COLO829 (cell line): ENCODE results near the gene LY86.

Experiments used
- DNase-seq: peaks from one replicate; pipeline ENCODE4 v3.0.0; 2012; ENCODE audit warnings: low spot score

Gene LY86

GRCh38 chr6:6588064-6588923 is at the start of gene LY86:
Gene LY86 (plus strand): TSS chr6:6588720. CDS start chr6:6588735, 15 bp downstream.
- no peak for DNase-seq

DNA sequence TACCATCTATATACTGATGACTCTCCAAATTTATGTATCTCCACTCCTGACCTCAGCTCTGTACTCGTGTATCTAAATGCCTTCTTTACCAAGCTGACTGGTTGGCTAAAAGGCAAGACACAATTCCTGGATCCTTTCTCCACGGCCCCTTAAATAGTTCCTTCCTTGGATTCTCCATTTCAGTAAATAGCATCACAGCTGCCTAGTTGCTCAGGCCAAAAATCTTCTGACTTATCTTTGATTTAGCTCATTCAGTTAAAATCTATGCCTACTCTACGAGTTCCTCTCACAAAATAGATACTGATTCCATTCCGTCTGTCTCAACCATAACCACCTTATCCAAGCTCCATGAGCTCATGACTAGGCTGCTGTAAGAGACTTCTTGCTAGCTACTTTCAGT is 49.5 kb upstream of the LY86 start:
- DNase-seq: no peak

DNA sequence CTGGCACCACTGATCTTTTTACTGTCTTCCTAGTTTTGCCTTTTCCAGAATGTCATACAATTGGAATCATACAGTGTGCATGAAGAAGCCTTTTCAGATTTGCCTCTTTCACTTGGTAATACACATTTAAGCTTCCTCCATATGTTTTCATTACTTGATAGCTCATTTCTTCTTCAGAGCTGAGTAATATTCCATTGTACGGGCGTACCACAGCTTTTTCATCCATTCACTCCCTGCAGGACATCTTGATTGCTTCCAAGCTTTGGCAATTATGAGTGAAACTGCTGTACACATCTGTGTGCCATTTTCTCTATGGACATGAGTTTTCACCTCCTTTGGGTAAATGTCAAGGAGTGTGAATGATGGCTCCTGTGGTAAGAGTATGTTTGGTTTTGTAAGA is 46.2 kb upstream of the LY86 start:
- DNase-seq: no peak

DNA sequence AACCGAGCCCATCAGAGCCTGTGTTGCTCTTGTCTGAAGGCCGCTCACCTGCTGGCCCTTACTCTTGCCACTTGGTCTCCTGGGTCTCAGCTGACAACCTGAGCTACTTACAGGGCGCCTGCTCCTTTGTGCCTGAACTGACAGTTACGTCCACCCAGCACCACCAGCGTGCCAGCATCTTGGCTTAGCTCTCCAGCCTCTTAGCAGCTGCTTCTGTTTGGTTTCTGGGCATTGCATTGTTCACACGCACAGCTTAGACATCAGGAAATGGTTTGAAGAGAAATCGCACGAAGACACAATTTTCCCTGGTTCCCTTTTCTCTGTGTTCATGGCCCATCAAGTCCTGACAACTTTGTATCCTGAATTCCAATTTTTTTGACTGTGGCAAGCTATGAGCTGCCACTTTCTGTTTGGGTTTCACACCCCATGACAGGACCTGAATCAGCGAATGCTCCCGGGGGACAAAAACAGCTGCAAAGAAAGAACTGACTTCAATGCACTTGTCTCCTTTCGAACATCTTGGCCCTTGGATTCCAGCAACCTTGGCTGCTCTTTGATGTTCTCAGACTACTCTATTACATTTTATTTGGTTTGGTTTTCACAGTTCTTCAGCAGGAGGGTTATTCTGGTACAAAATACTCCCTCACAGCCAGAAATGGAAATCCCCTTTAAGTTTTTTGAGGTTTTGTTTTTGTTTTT is 45.2 kb upstream of the LY86 start:
- DNase-seq: no peak

DNA sequence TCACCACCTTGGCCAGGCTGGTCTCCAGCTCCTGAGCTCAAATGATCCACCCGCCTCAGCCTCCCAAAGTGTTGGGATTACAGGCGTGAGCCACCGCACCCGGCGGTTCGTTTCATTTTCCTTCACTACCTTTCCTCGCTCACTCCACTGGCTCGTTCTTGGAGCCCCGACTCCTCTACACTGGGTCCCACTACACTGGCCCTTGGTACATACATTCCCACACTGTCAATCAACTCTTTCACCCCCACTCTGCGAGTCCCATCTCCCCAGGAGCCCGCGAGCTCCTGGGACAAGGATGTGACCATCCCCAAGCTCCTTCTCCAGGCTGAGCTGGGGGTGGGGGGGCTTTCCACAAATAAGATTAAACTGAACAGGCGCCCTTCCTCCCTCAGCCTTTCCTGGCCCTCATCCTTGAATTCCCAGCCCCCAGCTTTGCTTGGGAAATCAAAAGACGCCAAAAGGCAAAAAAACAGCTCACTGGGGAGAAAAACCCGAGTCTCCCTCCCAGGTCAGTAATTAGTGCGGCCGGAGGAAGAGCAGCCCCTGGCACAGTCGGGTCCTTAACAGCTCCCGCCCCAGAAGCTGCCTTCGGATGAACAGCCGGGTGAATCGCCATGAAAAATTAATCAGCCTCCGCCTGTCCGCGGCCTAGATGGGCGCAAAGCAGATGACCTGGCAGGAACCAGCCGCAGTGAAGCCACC is 42.8 kb upstream of the LY86 start:
- no peak for DNase-seq

DNA sequence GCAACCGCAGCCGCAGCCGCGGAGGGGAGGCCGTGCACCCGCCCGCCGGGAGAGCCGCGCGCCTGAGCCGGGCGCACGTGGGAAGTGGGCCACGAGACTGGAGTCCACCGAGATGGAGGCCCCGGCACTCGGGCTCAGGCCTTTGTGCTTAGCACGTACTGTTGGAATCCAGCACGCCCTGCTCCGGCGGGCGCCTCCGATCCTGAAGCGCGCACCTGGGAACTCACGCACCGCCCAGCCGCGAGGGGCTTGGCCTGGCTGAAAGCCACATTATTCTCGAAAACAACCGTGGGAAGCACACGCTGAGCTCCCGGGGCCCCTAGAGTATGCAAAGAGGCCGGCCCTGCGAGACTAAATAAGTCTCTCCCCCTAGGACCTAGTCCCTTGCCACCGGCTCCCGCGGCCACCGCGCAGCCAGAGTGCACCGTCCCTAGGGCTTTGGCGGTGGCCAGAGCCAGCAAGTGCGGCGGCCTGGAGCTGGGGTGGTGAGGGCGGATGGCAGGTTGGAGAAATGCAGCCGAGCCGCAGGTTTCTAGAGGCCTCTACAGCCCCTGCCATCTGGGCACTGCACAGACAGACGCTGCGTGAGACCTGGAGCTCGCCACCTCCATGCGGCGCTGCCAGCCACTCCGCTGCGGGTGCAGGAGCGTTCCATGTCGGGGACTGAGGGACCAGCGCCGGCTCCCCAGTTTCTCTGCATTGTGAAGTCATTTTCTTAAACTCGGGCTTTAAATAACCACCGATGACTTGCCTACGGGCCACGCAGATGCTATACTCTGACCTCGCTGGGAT is 42.0 kb upstream of the LY86 start:
- DNase-seq: no peak

DNA sequence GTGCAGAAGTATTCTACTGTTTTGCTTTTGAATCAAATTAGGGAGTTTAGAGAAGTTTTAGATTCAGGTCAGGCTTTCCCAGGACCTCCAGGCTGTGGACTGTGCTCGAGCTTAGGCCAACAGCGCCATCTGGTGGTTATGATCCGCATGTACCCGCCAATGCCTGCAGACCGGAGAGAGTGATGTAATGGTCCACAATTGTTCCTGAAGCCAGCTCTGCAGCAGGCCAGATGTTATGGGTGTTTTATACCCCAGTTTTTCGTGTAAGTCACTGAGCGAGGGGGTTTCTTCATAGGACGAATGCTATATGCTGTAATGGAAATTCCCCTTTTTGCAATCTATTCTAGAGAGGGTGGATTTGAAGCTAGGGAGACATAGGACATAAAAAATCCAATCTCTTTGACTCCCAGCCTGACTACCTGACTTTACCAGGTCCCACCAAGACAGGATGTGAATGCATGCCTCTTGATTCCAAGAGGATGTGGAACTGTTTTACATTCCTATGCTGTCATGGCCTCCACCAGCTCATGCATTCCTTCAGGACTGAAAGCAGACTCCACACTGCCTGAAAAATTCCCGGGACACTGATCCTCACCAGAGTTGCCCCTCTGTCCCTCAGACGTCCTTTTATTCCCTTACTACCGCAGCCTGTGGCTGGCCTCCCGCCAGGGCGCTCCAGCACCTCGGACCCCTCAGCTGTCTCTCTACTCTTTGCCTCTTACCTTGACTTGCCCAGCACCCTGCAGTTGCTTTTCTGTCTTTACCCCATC is 41.2 kb upstream of the LY86 start:
- DNase-seq: peak; percentile 90

- no peak for DNase-seq
Measured at GRCh38 chr6:6556161-6556737, 32.3 kb upstream of the LY86 start.

DNA sequence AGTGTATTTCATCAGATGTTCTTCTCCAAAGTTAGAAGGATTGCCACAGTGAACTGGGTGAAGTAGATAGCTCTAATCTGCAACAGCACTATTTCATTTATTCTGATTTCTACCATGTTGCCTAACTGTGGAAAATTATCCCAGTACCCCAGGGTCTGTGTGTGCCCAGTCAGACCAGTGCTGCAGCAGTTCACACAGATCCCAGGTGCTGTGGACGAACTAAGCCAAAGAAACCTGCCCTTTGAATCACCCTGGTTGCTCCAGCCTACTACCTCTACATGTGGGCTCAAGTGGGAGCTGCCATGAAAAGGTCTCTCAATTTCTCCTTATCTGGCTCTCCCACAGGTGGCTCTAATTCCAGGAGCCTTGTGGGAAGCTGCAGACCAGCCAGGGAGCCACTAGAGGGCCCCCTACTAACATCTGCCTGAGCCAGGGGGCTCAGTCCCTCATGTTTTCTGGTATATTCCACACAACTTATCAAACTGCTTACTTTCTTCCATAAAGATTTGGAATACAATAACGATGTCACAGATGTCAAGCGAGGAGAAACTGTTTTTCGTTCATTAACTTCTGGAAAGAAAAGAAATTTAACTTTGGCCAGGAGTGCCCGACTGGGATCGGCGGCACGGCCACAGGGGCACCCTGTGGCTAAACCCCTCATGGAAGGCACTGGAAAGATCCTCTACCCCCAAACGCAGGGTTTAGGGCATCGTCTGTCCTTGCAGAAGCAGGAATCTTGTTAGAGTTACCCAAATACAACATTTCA is 31.6 kb upstream of the LY86 start:
- peak; percentile 60 for DNase-seq

DNA sequence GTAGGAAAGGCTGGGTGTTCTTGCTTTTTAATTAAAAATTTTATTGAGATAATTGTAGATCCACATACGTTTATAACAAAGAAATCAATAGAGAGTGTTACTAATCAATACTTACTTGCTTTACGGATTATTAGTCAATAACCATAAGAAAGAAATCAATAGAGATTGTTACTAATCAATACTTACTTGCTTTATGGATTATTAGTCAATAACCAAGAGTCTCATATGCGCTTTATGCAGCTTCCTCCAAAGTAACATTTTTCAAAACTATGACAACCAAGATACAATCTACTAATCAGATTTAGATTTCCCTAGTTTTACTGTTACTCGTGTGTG is 31.0 kb upstream of the LY86 start:
- no peak for DNase-seq

GRCh38 chr6:6557886-6558285 is 30.6 kb upstream of the LY86 start:
- no peak for DNase-seq

- DNase-seq: no peak
Measured at GRCh38 chr6:6559994-6560570, 28.4 kb upstream of the LY86 start.

GRCh38 chr6:6560909-6561308 is 27.6 kb upstream of the LY86 start:
- DNase-seq: no peak

DNA sequence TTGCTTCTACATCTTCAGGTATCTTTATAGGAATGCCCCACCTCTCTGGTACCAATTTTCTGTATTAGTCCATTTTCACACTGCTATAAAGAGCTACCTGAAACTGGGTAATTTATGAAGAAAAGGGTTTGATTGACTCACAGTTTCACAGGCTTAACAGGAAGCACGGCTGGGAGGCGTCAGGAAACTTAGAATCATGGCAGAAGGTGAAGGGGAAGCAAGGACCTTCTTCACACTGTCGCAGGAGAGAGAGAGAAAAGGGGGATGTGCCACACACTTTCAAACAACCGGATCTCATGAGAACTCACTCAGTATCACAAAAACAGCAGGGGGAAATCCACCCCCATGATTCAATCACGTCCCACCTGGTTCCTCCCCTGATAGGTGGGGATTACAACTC is 24.4 kb upstream of the LY86 start:
- DNase-seq: no peak

DNA sequence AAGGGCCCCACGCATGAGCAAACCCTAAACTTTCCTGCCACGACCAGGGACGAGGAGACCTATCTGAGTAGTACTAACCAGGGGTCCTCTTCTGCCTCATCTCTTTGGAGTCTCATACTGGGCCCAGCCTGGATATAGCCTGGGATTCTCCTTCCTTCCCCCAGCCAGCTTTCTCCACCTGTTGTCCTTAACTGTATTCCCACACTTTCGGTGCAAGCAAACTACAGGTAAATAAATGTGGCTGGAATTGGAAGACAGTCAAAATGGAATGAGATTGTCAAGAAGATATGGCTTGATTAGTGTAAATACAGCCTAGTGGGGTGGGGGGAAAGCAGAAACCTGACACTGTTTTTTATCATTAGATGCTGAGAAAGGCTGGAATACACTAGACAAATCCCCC is 23.5 kb upstream of the LY86 start:
- no peak for DNase-seq

DNA sequence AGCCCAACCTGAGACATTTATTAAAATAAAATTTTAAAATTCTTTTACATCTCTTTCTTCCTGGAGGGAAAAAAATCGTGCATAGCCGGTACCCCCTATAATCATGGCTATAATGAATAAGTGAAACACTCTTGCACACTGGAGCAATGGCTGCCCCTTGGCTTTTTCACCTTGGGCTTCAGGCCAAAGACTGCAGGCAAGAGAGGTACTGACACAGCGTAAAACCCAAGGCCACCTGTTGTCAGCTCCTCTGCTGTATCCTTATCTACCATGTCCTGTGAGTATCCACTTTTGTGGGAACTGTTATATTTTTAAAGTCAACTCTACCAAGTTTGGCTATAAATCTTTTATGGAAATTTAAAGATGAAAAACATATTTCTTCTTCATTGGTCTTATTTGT is 23.0 kb upstream of the LY86 start:
- DNase-seq: no peak

- no peak for DNase-seq
Measured at GRCh38 chr6:6566766-6567165, 21.8 kb upstream of the LY86 start.

GRCh38 chr6:6569096-6569810 is 19.3 kb upstream of the LY86 start:
- no peak for DNase-seq

- no peak for DNase-seq
Measured at GRCh38 chr6:6569811-6570164, 18.7 kb upstream of the LY86 start.
